OCI-LY7 (cell line): ENCODE data around the gene BBX.

Source experiments
- EZH2phosphoT487 ChIP-seq: fragments of 200-600 bp; sonication (generic); IDR thresholded peaks from 2 replicates; pipeline ENCODE4 v1.6.1; 2018; ENCODE audit warnings: low read depth, borderline replicate concordance, mild to moderate bottlenecking, mixed run types, antibody characterized with exemption, low read length, moderate library complexity, mixed read lengths
- TF ChIP-seq, protein P1 (sequence below): fragments of 200-600 bp; sonication (generic); conservative IDR thresholded peaks from 2 replicates; pipeline ENCODE4 v1.5.1; 2014; ENCODE audit warnings: mild to moderate bottlenecking, antibody characterized with exemption, low read length, moderate library complexity, mixed read lengths

DNA sequence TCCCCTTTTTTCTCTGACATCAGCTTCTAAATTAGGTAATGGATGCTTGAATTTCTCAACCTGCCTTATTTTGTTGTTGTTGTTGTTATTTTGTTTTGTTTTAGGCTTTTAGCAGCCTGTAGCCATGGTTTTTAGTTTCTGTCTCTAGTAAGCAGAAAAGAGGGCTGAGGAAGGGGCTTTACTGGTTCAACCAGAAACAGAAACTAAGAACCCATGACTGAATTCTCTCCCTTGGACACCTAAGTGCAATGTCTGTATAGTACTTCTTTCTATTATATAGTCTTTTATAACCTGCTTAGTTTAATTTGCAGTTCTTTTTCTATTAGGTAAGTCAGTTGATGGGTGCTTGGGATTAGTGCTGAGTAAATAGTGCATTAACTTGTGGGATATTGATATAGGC, 129.0 kb downstream of the BBX start:
- TF ChIP-seq, protein P1, sequence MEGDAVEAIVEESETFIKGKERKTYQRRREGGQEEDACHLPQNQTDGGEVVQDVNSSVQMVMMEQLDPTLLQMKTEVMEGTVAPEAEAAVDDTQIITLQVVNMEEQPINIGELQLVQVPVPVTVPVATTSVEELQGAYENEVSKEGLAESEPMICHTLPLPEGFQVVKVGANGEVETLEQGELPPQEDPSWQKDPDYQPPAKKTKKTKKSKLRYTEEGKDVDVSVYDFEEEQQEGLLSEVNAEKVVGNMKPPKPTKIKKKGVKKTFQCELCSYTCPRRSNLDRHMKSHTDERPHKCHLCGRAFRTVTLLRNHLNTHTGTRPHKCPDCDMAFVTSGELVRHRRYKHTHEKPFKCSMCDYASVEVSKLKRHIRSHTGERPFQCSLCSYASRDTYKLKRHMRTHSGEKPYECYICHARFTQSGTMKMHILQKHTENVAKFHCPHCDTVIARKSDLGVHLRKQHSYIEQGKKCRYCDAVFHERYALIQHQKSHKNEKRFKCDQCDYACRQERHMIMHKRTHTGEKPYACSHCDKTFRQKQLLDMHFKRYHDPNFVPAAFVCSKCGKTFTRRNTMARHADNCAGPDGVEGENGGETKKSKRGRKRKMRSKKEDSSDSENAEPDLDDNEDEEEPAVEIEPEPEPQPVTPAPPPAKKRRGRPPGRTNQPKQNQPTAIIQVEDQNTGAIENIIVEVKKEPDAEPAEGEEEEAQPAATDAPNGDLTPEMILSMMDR, result no peak
- no peak for TF ChIP-seq EZH2phosphoT487
